Activated naive CD4-positive, alpha-beta T cell treated with anti-CD3 and anti-CD28 coated beads, Interleukin-2, amount 50 U/mL, for 16 hours (primary cell): Measurements from ENCODE around the gene IL36RN.

Experiments
- DNase-seq: peaks from one replicate; pipeline ENCODE4 v3.0.0-alpha.2; 2020

The IL36RN gene

GRCh38 chr2:113058998-113059960 is at the start of gene IL36RN:
Gene IL36RN, plus strand, starts transcription at chr2:113059198. Its CDS starts 241 bp downstream, at chr2:113059439.
- no peak for DNase-seq

- no peak for DNase-seq
Observed at GRCh38 chr2:113009622-113010021, 49.4 kb upstream of the IL36RN start.

DNA sequence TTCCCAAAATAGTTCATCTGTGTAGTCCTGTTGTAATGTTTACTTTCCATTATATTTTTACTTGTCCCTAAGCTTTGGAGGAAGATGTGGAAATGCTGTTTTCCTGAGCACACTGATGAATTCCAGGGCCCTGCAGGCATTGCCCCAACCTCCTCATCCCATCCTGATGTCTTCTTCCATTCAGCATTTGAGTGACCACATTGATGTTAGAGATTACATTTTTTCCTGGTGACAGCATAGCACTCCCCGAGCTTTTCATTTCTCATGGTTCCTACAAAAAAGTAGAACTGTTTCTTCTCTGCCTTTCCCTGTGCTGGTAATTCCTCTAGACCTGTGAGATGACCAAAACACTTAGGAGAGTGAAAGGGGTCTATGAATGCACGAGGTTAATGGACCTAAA is 48.9 kb upstream of the IL36RN start:
- no peak for DNase-seq

- DNase-seq, result no peak
Observed at GRCh38 chr2:113011108-113011507, 47.9 kb upstream of the IL36RN start.

DNA sequence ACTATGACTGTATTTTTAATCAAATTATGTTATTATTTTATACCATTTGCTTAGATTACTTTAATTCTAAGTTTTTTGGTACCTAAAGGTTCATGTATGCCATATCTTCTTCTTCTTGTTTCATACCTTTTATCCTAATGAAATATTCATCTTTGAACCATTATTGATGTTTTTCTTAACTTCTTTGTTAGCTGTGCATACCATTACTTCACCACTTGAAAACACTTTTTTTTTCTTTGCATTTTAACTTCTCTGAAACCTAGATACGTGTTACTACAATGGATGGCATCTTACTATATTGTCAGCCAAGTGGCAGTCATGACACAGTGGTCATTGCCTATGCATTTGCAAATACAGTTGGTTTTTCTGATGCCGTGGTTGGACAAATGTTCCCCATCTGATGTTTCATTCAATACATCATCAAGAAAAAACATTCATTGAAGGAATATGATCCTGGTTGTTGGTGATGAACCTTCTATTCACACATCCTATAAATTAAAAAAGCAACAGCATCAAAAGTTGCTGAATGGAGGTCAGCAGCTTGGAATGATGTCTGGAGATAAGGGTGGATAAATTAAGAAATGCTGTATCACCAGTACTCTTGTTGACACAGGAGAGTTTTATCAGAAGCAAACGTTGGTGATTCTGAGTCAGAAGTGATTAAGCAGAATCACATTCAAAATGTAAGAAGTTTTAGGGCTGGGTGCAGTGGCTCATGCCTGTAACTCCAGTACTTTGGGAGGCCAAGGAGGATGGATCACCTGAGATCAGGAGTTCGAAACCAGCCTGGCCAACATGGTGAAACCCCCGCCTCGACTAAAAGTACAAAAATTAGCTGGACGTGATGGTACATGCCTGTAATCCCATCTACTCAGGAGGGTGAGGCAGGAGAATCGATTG is 46.3 kb upstream of the IL36RN start:
- DNase-seq, result no peak

DNA sequence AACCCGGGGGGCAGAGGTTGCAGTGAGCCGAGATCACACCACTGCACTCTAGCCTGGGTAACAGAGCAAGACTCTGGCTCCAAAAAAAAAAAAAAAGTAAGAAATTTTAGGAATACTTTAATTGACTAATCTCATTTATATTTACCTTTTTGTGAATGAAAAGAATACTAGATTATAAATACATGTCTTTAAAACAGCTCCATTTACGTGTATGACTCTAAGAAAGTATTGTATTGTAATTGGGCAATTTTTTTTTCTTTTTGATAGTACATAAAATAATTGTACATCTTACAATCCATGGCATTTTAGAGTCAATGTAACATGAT is 45.7 kb upstream of the IL36RN start:
- no peak for DNase-seq

- DNase-seq, result no peak
Observed at GRCh38 chr2:113014067-113014466, 44.9 kb upstream of the IL36RN start.

- no peak for DNase-seq
Observed at GRCh38 chr2:113015042-113015441, 44.0 kb upstream of the IL36RN start.

DNA sequence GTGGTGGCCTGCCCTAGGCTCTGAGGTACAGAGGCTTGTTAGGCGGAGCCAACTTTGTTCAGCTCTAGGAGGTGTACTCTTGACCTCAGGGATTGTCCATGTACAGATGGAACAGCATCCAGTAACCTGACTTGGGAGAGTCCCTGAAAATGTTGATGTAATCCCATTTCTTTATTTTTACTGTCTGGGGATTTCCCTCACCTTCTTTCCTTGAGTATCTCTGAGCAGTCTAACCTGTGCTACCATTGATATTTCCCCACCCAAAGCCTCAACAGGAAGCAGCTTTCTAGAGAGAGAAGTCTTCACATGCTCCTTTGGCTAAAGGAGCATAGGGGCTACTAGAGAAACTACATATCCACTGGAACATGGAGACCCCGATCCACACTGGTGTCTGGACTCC is 43.3 kb upstream of the IL36RN start:
- no peak for DNase-seq

DNA sequence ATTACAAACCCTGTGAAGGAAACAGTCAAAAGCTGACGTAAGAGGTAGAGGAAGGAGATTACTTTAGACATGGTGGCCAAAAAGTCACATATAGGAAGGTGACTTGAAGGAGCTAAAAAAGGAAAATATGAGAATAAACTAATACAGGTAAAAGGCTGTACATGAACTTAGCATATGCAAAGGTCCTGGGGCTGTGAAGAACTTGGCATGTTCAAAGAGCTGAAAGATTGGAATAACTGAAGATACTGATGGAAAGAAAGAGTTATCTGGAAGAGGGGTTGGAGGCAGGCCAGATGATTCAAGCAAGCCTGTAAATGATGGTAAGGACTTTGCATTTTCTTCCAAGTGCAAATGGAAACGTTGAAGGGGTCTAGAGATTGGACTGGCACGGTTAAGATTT is 40.5 kb upstream of the IL36RN start:
- DNase-seq, result no peak

DNA sequence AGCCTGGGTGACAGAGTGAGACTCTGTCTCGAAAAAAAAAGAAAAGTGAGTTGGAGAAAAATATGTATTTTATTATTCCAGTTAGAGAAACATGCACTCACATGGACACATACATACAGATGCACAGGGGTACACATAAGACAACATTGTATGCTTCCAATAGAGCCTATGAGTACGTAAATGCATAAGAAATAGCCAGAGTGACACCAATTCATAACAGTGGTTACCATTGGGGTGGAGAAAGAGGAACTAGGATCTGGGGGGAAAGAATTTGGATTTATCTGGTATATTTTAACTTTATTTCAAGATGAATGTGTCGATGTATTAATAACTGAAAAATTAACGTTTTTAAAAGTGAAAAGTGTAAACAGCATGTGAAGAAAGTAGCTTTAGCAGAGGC is 37.7 kb upstream of the IL36RN start:
- no peak for DNase-seq

GRCh38 chr2:113024764-113025163 is 34.2 kb upstream of the IL36RN start:
- DNase-seq, result no peak

DNA sequence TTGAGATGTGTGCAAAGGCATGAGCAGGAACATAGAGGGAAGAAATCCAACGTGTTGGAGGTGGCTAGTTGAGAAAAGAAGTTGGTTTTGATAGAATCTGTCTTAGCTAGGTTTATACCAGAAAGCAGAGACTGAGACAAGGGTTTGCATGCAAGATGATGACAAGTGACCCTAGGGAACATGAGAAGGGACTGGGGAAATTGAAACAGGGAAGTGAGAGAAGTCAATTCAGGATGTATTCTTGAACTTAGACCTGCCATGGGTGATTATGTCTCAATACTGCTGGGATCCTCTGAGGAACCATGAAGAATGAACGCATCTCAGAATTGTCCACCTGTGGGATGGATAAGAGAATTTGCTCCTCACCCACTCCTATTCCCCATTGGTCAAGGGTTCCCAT is 33.3 kb upstream of the IL36RN start:
- no peak for DNase-seq

DNA sequence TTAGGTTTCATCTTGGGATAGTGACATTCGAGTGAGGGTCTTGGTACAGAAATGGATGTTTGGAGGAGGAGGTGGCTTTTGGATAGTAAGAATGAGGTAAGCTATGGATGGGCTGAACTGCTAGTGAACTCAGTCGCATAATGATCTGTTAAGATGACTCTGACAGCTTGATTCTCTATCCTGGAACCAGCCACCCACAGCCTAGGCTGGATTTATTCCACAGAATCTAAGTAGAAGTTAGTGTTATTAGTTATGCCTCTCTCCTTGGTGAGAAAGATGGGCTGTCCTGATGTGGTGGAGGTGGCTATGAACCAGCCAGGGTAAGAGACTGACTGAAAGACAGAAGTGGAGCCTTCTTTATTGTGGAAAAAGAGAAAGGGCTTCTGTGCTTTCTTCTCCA is 31.3 kb upstream of the IL36RN start:
- DNase-seq, result no peak

GRCh38 chr2:113028112-113028511 is 30.9 kb upstream of the IL36RN start:
- DNase-seq, result no peak

- DNase-seq, result no peak
Observed at GRCh38 chr2:113032737-113033136, 26.3 kb upstream of the IL36RN start.

- DNase-seq, result no peak
Observed at GRCh38 chr2:113034016-113034415, 25.0 kb upstream of the IL36RN start.

DNA sequence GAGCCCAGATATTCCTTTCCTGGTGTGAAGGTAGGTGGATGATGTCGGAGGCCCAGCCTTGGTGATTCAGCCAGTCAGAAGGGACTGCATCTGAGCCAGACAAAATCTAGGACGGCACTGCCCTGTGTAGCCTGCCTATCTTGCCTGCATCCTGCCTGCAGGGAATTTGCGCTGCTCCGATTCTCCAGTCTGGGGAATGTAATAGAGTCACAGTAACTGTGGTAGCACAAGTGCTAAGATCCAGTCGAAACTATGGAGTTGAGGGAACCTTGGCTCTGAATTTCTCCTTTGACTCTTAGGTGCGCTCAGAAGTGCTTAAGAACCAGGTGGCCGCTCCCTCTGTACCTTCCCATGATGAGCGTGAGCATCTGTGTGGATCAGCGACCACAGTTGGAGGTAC is 22.2 kb upstream of the IL36RN start:
- DNase-seq, result no peak

- DNase-seq, result no peak
Observed at GRCh38 chr2:113038291-113038690, 20.7 kb upstream of the IL36RN start.

DNA sequence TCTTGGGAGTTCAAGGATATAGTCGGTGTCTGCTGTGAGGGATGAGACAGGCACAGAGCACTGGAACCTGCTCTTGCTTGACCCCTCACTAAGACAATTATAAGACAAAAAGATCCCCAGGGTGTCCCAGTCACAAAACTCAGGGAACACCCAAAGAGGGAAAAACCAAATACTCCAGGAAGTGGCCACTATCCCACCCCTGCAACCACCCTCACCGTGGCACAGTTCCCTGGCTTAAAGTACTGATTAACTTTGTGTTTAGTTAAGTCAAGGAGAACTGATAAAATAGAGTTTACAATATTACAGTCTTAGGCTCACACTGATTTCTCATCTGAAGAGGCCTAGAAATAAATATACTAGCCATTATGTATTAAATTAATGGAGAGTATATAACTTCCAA is 19.8 kb upstream of the IL36RN start:
- no peak for DNase-seq

DNA sequence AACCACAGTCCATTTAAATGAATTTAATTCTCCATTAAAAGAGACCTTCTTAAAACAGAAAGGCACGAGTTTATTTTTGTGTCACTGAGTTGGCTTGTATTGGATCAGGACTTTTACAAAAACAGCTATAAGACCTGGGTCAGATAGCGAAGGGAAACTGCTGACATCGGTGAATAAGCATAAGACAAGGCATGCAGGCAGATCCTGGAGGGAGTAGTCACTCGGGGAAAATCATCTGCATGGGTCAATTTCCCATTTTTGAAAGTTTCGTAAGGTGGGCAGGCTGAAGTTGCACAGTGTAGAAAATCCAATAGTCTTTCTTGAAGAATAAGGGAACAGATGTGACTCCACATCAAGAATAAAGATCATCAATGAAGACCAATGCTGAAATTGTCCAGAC is 19.3 kb upstream of the IL36RN start:
- DNase-seq, result no peak

- no peak for DNase-seq
Observed at GRCh38 chr2:113041871-113042270, 17.1 kb upstream of the IL36RN start.

DNA sequence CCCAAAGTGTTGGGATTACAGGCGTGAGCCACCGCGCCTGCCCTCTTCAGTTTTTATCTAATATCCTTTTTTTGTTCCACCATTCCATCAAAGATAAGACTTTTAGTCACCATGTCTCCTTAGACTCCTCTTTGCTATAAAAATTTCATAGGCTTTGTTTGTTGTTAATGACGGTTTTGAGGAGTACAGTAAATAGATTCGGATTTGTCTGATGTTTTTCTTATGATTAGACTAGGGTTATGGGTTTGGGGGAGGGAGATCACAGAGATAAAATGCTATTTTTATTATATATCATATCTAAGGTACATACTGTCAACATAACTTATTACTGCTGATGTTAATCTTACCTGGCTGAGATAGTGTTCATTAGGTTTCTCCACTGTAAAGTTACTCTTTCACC is 12.5 kb upstream of the IL36RN start:
- DNase-seq, result no peak
